ENCODE data around the gene MMP24OS. TPM values are rescaled to one million over a fixed set of nuclear protein-coding genes. Genes with fewer than 3 reads are reported as not detected.

The MMP24OS gene
- total RNA-seq, 2 experiments from 2014 or later, result 46.6 to 48.4 TPM

DNA sequence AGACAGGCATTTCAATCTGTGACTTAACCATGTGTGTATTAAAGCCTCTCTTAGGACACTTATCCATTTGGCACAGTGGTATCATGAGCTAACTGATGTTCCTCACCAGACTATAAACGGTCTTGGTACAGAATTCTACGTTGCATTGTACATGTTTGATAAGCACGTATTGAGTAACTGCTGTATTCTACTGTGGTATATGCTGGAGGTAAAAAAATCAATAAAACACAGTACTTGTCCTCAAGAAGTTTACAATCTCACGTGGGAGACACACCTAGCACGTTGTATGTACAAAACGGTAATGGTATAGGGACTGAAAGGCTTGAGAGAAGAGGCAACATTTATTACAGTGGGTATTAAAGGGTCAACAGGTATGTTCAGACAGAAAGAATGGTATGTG lies 47.5 kb upstream of the MMP24OS start:
- Mint-ChIP-seq H3K4me1 (ENCODE audit: low read depth) (peaks cover 42% of the 10 kb centered on the region), H3K27ac (no peak overlapping the region), H3K36me3 (ENCODE audit: low read depth) (peaks cover 4% of the 10 kb centered on the region), H3K27me3 (no peaks in the 10 kb centered on the region), H3K9me3 (no peaks in the 10 kb centered on the region), H3K4me3 (no peak overlapping the region)
- TF ChIP-seq, protein P1, sequence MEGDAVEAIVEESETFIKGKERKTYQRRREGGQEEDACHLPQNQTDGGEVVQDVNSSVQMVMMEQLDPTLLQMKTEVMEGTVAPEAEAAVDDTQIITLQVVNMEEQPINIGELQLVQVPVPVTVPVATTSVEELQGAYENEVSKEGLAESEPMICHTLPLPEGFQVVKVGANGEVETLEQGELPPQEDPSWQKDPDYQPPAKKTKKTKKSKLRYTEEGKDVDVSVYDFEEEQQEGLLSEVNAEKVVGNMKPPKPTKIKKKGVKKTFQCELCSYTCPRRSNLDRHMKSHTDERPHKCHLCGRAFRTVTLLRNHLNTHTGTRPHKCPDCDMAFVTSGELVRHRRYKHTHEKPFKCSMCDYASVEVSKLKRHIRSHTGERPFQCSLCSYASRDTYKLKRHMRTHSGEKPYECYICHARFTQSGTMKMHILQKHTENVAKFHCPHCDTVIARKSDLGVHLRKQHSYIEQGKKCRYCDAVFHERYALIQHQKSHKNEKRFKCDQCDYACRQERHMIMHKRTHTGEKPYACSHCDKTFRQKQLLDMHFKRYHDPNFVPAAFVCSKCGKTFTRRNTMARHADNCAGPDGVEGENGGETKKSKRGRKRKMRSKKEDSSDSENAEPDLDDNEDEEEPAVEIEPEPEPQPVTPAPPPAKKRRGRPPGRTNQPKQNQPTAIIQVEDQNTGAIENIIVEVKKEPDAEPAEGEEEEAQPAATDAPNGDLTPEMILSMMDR (IDR thresholded peaks at IDR 0.05), result no peak
- intact Hi-C loops (cut with micrococcal nuclease), result no loop called here
- DNase-seq, result no peak
- ATAC-seq, result no peak
- POLR2A ChIA-PET, result no interaction called here
- CTCF ChIA-PET, result no interaction called here

DNA sequence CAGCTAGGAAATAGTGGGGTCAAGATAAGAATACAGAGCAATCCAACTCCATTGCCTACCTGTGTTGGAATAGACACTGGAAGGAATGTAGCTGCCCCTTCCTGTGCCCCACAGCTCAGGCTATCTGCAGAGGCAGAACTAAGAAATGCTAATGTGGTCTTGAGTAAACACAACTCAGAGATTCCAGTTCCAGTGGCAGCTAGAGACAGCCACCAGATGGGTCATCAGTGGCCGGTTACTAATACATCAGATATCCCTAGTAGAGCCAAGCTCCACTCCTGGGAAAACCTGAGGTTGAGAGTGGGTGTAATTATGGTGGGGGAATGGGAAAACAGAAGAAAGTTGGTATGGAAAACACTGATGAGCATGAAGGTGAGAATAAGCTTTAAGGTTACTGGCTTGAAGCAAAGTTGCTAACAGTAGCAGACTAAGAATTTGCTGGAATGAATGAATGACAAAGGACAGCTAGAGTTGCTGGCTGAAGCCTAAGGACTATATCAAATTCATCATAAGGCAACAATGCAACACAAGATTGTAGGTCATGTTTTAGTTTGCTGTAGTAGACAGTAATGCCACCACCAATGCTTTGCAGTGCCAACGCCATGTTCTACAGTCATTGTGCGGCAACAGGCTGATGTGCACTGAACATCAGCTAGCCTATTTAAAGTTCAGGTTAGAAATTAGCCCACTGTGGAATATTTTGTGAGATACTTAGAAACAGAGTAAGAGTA lies 42.6 kb upstream of the MMP24OS start:
- TF ChIP-seq, protein P1 (IDR thresholded peaks at IDR 0.05), result no peak
- CTCF ChIA-PET, result interaction anchor here (0.8 to 6.1 kb wide), 5 partner anchors 10 to 119 kb away, joined by 3 to 37 read pairs (median 3); no protein-coding TSS in a partner anchor
- Mint-ChIP-seq H3K4me3 (no peak overlapping the region), H3K27me3 (no peaks in the 10 kb centered on the region), H3K4me1 (ENCODE audit: low read depth) (peaks cover 25% of the 10 kb centered on the region), H3K36me3 (ENCODE audit: low read depth) (peaks cover 2% of the 10 kb centered on the region), H3K9me3 (no peaks in the 10 kb centered on the region), H3K27ac (no peak overlapping the region)
- POLR2A ChIA-PET, result interaction anchor here (1.2 kb wide), 1 partner anchor 36 kb away, joined by 3 read pairs; the partner anchor contains the start of gene EIF6
- DNase-seq (no peak), ATAC-seq (no peak)
- intact Hi-C loops (cut with micrococcal nuclease), result no loop called here

DNA sequence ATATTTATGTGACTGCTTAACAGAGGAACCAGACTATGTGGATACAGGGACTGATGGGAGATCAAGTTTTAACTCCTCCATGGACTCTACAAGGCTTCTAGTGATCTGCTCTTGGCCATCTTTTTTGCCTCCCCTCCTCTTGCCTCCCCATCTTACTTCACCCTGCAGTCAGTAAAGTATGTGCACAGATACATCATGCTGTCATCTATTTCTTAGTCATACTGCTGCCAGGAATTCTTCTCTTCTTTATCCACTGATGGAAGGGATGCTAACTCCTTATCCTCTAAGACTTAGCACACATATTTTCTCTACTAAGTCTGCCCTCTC lies 41.9 kb upstream of the MMP24OS start:
- TF ChIP-seq, protein P1 (IDR thresholded peaks at IDR 0.05), result no peak
- Mint-ChIP-seq H3K27ac (no peak overlapping the region), H3K9me3 (no peaks in the 10 kb centered on the region), H3K4me1 (ENCODE audit: low read depth) (peaks cover 32% of the 10 kb centered on the region), H3K36me3 (ENCODE audit: low read depth) (peaks cover 6% of the 10 kb centered on the region), H3K27me3 (no peaks in the 10 kb centered on the region), H3K4me3 (no peak overlapping the region)
- ChIA-PET CTCF (interaction anchor here (1.0 to 6.1 kb wide), 4 partner anchors 11 to 120 kb away, joined by 3 to 37 read pairs (median 11); no protein-coding TSS in a partner anchor), POLR2A (interaction anchor here (1.2 kb wide), 1 partner anchor 35 kb away, joined by 3 read pairs; the partner anchor contains the start of gene EIF6)
- intact Hi-C loops (cut with micrococcal nuclease), result no loop called here
- ATAC-seq (no peak), DNase-seq (no peak)

DNA sequence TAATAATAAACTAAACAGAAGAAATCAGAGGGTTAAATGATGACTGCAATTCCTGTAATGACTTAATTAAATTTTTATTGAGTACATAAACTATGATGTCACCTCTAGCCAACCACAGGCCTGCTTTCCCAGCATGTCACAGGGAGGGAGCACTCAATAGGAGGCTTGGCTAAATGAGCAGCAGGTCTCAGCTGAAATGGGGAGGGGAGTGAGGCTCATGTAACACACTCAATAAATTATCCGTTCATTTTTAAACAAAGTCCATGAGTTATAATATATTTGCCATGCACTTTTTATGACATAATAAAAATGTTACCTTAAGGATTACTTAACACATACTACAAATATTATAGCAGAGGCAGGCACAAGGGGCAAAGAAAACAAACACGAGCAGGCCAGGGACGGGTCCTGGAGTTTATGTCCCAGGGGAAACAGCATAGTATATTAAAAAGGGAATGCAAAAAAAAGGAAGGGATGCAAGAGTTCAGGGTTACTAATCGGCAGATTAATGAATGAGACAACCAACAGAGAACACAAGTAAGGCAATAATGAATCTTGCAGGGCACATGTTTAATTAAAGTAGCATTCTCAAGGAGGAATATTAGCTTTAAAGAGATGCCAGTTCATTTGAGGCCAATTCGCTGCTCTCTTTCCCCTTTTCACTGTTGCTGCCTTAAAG lies 41.4 kb upstream of the MMP24OS start:
- CTCF ChIA-PET, result interaction anchor here (3.6 to 6.1 kb wide), 2 partner anchors 11 to 15 kb away, joined by 19 to 37 read pairs; no protein-coding TSS in a partner anchor
- H3K4me1 Mint-ChIP-seq (ENCODE audit: low read depth), result peaks cover 37% of the 10 kb centered on the region
- H3K27me3 Mint-ChIP-seq, result no peaks in the 10 kb centered on the region
- H3K9me3 Mint-ChIP-seq, result no peaks in the 10 kb centered on the region
- no peak overlapping the region for H3K27ac Mint-ChIP-seq
- no peak for ATAC-seq
- POLR2A ChIA-PET, result interaction anchor here (1.7 kb wide), 1 partner anchor 13 kb away, joined by 4 read pairs; no protein-coding TSS in a partner anchor
- intact Hi-C loops (cut with micrococcal nuclease), result no loop called here
- DNase-seq, result no peak
- H3K4me3 Mint-ChIP-seq, result no peak overlapping the region
- peaks cover 9% of the 10 kb centered on the region for H3K36me3 Mint-ChIP-seq (ENCODE audit: low read depth)
- TF ChIP-seq, protein P1 (IDR thresholded peaks at IDR 0.05), result no peak

Data from activated CD8-positive, alpha-beta T cell treated with anti-CD3 and anti-CD28 coated beads for 36 hours (primary cell).